Activated CD4-positive, alpha-beta T cell treated with anti-CD3 and anti-CD28 coated beads for 1 hour (primary cell): ENCODE data around the gene CLIC1.

ENCODE experiments used
- DNase-seq: peaks from one replicate; pipeline ENCODE4 v3.0.0-alpha.2; 2020

The CLIC1 gene

DNA sequence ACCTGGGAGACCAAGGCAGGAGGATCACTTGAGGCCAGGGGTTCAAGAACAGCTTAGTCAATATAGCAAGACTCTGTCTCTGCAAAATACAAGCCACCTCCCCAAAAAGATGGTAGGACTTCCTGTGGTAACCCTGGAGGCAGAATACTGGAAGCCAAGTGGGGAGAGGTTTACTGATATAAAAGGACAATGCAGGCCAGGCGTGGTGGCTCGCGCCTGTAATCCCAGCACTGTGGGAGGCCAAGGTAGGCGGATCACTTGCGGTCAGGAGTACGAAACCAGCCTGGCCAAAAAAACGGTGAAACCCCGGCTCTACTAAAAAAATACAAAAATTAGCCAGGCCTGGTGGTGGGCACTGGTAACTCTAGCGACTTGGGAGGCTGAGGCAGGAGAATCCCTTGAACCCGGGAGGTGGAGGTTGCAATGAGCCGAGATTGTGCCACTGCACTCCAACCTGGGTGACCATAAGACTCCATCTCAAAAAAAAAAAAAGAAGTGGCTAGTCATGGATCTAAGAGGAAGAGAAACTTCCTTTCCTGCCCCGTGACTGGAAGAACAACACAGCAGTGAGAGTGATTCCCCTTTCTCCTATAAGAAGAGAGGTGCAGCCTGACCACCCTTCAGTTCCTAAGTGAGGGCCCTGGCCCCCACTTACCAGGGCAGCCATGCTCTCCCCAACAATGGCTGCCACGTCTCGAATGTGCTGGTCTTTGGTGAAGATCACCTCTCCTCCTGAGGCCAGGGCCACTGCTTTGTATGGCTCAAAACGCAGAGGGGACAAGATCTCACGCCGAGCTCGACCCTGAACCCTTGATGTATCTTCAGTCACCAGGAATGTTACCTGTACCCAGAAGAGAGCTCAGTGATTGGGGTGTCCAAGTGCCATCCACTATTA lies 32.3 kb upstream of the CLIC1 start:
- DNase-seq: no peak

DNA sequence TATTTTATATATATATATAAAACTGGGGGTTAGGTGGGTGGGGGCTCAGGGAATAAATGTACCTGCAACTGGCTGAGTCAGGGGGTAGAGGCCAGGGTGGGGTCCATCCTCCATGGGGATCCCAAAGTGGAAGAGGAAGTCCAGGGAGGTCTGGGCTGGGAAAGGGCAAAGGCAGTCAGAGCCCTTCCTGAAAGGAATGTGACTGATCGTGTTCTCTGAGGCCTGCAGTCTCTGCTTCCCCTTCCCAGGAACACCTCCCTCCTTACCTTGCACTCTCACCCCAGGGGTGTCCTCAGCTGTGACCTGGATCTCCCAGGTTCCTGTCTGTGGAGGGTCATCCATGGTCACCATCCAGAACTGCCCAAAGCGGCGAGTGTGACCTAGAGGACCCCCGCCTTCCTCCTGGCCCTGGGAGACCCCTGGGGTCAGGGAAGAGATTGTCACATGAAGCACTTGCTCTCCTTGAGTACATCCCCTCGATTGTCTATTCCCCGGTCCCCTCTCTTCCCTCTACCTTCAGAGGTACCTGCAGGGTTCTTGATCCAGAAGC lies 30.8 kb upstream of the CLIC1 start:
- DNase-seq: no peak

DNA sequence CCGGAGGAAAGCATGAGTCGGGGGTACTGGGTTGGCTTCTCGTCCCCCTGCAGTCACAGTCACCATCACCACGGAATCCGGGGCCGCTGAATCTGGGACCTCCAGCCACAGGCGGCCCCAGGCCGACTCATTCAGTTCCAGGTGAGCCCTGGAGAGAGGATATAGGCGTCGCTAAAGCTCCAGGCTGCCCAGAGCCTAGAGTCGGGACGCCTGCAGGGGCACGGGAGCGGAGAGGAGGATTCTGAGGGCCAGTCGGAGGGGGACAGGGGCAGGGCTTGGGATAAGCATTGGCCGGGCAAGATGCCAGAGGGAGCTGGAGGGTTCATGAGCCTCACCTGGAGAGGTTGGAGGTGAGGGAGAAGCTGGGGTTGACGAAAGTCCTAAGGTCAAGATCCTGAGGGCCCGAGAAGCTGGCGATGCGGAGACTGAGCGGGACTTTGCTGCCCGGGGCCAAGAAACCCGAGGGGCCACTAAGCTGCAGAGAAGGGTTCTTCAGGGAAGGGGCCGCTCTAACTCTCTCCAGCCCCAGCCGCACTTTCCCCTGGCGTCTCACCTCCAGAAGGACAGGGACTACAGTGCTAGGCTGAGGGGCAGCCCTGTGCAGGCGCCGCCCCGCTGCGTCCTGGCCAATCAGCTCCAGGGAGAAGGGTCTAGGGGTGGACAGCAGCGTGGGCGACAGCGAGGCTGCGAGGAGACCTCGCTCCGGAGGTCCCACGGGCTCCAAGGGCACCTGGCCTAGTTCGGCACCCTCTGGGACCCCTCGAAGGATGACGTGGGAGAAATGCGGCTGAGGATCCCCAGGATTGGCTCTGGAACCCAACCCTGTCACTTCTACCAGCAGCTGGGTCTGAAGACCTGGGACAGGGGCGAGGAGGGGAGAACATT lies 29.8 kb upstream of the CLIC1 start:
- no peak for DNase-seq

- no peak for DNase-seq
Observed at GRCh38 chr6:31765559-31765909, 29.2 kb upstream of the CLIC1 start.

DNA sequence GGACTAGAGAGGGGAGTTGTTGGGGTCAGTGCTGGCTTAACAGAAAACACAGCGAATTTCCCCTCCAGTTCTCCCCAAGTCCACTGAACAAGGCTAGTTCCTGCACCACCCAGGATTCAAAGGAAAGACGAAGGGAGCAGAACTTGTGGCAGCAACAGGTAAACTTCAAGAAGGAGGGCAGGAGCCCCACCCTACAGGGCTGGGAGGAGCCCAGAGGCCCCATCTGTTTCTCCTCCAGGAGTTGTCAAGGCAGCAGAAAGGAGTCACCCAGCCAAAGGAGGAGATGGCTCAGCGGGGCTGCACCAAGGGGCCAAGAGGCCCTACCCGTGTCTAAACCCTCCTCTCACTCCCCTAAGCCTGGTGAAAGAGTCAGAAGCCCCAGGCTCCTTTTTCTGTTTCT lies 27.9 kb upstream of the CLIC1 start:
- DNase-seq: no peak

GRCh38 chr6:31763619-31763940 lies 27.2 kb upstream of the CLIC1 start:
- DNase-seq: no peak

GRCh38 chr6:31762878-31763618 lies 26.7 kb upstream of the CLIC1 start:
- DNase-seq: no peak

- DNase-seq: no peak
Observed at GRCh38 chr6:31762356-31762755, 26.0 kb upstream of the CLIC1 start, which contains the start of gene SAPCD1. TSS of gene SAPCD1 (plus strand) at chr6:31762656. CDS start at chr6:31763055, 399 bp downstream.

DNA sequence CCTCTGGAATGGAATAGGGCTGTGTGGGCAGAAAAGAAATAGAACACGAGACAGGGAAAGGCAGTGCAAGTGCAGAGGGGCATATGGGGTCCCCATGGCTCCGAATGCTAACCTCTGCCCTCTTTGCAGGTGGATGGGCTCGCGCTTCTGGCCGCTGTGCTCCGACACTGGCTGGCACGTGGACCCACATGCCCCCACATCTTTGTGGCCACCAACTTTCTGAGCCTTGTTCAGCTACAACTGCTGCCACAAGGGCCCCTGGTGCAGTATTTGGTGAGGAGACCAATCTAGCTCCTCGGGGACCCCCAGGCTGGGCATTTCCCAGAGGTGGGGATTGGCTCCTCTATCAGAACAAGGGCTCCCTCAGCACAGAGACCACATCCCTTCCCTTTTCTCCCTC lies 25.0 kb upstream of the CLIC1 start:
- DNase-seq: no peak

DNA sequence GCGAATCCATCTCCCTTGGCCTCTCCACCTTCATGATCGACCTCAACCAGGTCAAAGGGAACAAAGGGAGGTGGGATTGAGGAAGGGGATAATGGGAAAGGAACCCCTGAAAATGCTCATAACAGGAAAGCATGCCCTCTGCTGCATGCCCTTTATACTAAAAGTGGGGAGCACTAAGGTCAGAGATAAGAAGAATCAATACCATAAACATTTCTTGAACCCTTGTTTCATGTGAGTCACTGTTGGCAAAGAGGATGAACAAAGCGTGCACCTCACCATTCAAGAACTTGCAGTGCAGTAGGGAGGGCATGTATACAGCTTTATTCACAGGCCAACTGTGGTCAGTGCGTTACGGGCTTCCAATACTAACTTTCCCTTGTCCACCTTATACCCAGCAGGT lies 24.5 kb upstream of the CLIC1 start:
- DNase-seq: no peak

DNA sequence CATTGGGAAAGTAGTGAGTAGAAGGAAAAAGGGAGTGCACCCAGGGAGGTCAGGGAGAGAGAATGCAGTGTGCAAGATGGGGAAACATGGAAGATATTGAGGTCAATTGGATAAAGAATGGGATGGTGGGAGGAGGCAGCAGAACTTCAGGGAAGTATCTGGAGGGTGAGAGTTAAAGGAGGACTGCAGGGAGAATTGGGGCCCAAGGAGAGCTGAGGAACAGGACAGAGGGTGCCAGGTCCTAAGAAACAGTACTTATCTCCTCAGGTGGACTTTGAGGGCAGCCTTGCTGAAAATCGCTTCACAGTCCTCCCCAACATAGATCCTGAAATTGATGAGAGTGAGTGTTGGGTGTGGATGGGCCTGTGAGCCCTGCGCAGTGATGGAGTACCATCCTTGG lies 22.0 kb upstream of the CLIC1 start:
- no peak for DNase-seq

DNA sequence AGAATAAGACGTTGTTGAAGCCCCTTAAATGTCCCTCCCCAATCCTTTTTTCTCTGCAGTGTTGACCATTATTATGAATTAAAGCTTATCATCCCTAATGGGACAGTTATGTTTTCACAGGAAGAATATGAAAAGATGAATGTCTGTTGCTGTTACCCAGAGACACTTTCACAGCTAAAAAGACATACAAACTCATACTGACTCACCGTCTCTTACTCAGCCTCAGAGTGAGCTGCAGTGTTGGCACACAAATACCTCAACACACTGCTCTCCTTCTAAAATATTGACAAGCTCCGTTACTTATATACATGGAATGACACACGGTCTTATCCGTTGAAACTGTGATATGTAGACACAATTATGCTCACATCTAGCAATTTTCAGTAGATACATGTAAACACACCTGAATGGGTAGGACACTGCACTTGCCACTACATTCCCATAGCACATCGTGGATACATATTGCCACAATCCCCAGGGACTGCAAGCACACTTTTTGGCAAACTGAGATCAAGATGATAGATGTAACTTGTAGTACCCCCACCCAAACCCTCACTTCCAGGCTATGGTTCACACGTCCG lies 16.5 kb upstream of the CLIC1 start:
- DNase-seq: no peak

GRCh38 chr6:31750411-31751022 lies 14.2 kb upstream of the CLIC1 start:
- no peak for DNase-seq

DNA sequence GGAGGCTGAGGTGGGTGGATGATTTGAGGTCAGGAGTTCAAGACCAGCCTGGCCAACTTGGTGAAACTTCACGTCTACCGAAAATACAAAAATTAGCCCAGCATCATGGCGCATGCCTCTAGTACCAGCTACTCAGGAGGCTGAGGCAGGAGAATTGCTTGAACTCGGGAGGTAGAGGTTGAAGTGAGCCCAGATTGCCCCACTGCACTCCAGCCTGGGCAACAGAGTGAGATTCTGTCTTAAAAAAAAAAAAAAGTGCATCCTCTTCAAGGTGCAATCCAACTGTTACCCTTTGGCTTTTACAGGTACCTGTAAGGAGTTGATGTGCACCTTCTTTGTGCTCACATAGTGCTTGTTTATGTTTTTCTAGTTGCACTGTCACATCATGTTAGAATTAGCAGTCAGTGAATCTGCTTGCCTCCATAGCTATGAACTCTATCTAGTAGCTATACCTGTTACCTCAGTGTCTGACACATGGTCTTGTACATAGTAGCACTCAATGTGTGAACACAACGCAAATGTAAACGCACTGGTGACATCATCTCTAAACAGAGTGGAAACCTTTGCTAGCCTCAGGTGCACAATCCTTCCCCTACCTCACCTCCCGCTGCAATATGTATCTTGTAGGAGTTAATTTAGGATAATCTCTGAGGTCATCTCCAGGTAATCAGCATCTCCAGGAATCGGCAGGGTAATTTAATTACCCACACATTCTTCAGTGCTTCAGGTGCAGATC lies 13.1 kb upstream of the CLIC1 start:
- no peak for DNase-seq

DNA sequence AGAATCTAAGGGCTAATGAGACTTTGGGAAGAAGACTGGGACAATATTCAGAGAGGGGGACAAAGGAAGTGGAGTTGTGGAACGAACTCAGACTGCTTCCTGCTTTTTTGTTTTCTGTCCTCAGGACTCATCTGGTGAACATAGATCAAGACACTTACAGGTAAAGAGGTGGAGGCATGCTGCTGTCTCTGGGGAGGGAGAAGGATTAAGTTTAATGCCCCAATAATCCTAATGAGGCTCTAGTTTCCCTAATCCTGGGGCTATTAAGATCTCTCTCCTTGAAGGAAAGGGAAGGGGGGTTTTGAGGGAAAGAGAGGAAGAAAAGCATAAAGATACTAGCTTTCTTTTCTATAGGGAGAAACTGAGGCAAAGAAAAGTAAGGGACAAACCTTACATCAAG lies 8.1 kb upstream of the CLIC1 start:
- no peak for DNase-seq

DNA sequence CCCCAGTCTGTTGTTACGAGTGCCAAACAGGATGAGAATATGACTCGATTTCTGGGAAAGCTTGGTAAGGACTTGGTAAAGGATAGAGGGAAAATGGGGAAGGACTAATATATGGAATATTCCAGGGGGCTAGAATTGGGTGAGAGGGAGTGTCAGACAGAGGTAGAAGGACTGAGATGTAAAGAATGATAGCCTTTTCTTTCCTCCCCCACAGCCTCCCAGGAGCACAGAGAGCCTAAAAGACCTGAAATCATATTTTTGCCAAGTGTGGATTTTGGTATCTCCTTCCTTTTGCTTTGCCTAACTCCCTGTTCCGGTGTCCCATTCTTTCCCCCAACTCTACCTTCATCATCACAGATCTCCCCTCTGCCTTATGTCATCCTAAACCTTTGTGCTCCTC lies 6.6 kb upstream of the CLIC1 start:
- DNase-seq: no peak

GRCh38 chr6:31741815-31742214 lies 5.5 kb upstream of the CLIC1 start:
- no peak for DNase-seq

GRCh38 chr6:31740397-31741223 lies 4.3 kb upstream of the CLIC1 start:
- no peak for DNase-seq

DNA sequence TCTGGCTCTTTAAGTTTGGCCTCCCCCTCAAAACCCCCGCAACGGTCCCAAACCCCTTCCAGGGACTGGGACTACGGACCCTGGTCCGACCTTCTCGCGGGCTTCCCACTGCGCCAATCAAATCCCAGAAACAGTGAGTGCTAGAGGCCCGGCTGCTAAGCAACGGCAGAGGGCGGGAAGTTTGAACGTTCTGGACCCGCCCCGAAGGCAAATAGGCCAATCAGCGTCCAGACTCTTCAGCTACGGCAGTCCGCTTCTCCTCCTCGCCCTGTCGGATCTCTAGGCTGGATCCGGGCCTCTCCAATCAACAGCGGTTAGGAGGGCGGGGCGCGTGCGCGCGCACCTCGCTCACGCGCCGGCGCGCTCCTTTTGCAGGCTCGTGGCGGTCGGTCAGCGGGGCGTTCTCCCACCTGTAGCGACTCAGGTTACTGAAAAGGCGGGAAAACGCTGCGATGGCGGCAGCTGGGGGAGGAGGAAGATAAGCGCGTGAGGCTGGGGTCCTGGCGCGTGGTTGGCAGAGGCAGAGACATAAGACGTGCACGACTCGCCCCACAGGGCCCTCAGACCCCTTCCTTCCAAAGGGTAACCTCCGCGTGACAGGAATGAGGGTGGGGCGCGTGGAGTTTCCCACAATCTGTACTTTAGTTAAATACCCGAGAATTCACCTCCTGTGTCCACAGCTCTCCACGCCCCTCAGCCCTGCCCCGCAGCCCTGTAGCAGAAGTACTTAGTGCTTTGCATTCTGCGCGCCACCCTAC lies 3.5 kb upstream of the CLIC1 start, which contains the start of gene MSH5:
Gene MSH5, plus strand, starts transcription at position 367 of the 758 bp plus-strand sequence. CDS start 462 bp downstream, outside the sequence.
- peak; percentile 91 for DNase-seq
